T47D (cell line): ENCODE data around the gene GINS2.
A peak's percentile ranks its signal among the peaks of the same experiment; 100 is the strongest.

ENCODE experiments used
- DNase-seq, 2 experiments: peaks; one replicate each; pipeline versions ENCODE4 v3.0.0 to v3.0.0-alpha.2; 2011 to 2012; ENCODE audit warnings: low read depth in 1 of 2, low spot score in 1 of 2
- JUND ChIP-seq: IDR thresholded peaks from 2 replicates; pipeline ENCODE4 v1.6.1; 2012; ENCODE audit warnings: low read depth
- in situ Hi-C: cut with HindIII; loops from 2 replicates; pipeline ENCODE4 v1.10.0; 2016; ENCODE audit warnings: low sequenced_read_pairs, low pct_unique_long_range_greater_than_20kb

GINS2 gene

GRCh38 chr16:85680352-85680944 is 8.3 kb downstream of the GINS2 start:
- DNase-seq, result no peak
- TF ChIP-seq JUND, result no peak
- in situ Hi-C loops, result no loop called here

GRCh38 chr16:85679870-85680269 is 8.9 kb downstream of the GINS2 start:
- no peak for TF ChIP-seq JUND
- in situ Hi-C loops, result no loop called here
- DNase-seq, result no peak

GRCh38 chr16:85678821-85679220 is 9.9 kb downstream of the GINS2 start:
- TF ChIP-seq JUND, result no peak
- DNase-seq, result no peak
- in situ Hi-C loops, result no loop called here

- no peak for DNase-seq
- TF ChIP-seq JUND, result no peak
- in situ Hi-C loops, result no loop called here
These were observed 10.7 kb downstream of the GINS2 start for GRCh38 chr16:85678016-85678415.

GRCh38 chr16:85677383-85677967 is 11.3 kb downstream of the GINS2 start:
- in situ Hi-C loops, result no loop called here
- DNase-seq, result no peak
- TF ChIP-seq JUND, result no peak

- DNase-seq, result no peak
- in situ Hi-C loops, result no loop called here
- TF ChIP-seq JUND, result no peak
These were observed 12.3 kb downstream of the GINS2 start for GRCh38 chr16:85676466-85676865.

- TF ChIP-seq JUND, result no peak
- in situ Hi-C loops, result no loop called here
- DNase-seq, result peak; percentile 85 to 86
These were observed 13.4 kb downstream of the GINS2 start for GRCh38 chr16:85675251-85675874.

- in situ Hi-C loops, result no loop called here
- no peak for DNase-seq
- TF ChIP-seq JUND, result no peak
These were observed 13.9 kb downstream of the GINS2 start for GRCh38 chr16:85674828-85675227.

GRCh38 chr16:85674418-85674755 is 14.4 kb downstream of the GINS2 start:
- in situ Hi-C loops, result no loop called here
- no peak for DNase-seq
- TF ChIP-seq JUND, result no peak

GRCh38 chr16:85673529-85674417 is 15.0 kb downstream of the GINS2 start:
- no peak for TF ChIP-seq JUND
- DNase-seq, result peak in 1 of 2 experiments; percentile 67
- in situ Hi-C loops, result no loop called here

- DNase-seq, result no peak
- no peak for TF ChIP-seq JUND
- in situ Hi-C loops, result no loop called here
These were observed 17.9 kb downstream of the GINS2 start for GRCh38 chr16:85670840-85671239.

- no peak for TF ChIP-seq JUND
- in situ Hi-C loops, result no loop called here
- no peak for DNase-seq
These were observed 19.9 kb downstream of the GINS2 start for GRCh38 chr16:85668676-85669424.
